IgD-negative memory B cell (primary cell): ENCODE data around the gene PNPO. TPM values are rescaled to one million over a fixed set of nuclear protein-coding genes. Genes with fewer than 3 reads are reported as not detected.
"Not testable (repeated sequence)": the region's sequence is repeated elsewhere in the genome, so short reads cannot be mapped to it uniquely, and the experiment has no call there.

Experiments
- H3K27ac Mint-ChIP-seq, 3 donors: one replicate each; pipeline ENCODE4 v1.8.0; 2020 to 2022; ENCODE audit warnings: mild to moderate bottlenecking in 3 of 3, mixed read lengths in 3 of 3, moderate library complexity in 1 of 3
- H3K27me3 Mint-ChIP-seq: one replicate; pipeline ENCODE4 v1.8.0; 2021; ENCODE audit warnings: mixed read lengths
- H3K36me3 Mint-ChIP-seq: one replicate; pipeline ENCODE4 v1.8.0; 2020; ENCODE audit warnings: mild to moderate bottlenecking, mixed read lengths
- H3K4me1 Mint-ChIP-seq, 3 donors: one replicate each; pipeline ENCODE4 v1.8.0; 2020 to 2022; ENCODE audit warnings: mixed read lengths in 3 of 3, mild to moderate bottlenecking in 1 of 3
- H3K4me3 Mint-ChIP-seq, 4 donors: one replicate each; pipeline ENCODE4 v1.8.0; 2020 to 2022; ENCODE audit warnings: mild to moderate bottlenecking in 4 of 4, mixed read lengths in 4 of 4, moderate library complexity in 3 of 4
- H3K9me3 Mint-ChIP-seq, 3 donors: one replicate each; pipeline ENCODE4 v1.8.0; 2020 to 2021; ENCODE audit warnings: mixed read lengths in 3 of 3, mild to moderate bottlenecking in 1 of 3
- polyA plus RNA-seq: library from polyadenylated mRNA; unstranded; fragments of 300-500 nt; fragmentation: Illumina TruSeq; gene quantifications from one replicate; pipeline ENCODE4 v1.2.3, GENCODE V29; 2021

The PNPO gene
- polyA plus RNA-seq, 1 donor from 2014 or later = 17.4 TPM

DNA sequence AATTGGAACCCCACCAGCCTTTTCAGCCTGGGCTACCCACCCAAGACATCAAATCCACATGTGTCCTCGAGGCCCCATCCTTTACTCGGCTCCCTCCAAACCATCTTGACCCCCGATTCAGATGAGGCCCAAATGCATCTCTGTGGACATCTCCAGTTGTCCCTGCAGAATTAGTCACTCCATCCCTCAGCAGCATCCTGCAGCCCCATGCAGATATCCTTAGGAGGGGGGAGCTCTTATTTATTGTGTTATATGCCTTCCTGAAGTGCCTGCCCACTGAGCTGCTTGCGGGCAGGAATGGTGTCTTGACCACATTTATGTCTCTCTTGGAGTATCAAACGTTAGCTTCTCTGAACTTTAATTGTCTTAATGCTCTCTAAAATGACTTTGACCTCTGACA is 45.1 kb downstream of the PNPO start:
- H3K9me3 Mint-ChIP-seq = no peaks in the 10 kb centered on the region

DNA sequence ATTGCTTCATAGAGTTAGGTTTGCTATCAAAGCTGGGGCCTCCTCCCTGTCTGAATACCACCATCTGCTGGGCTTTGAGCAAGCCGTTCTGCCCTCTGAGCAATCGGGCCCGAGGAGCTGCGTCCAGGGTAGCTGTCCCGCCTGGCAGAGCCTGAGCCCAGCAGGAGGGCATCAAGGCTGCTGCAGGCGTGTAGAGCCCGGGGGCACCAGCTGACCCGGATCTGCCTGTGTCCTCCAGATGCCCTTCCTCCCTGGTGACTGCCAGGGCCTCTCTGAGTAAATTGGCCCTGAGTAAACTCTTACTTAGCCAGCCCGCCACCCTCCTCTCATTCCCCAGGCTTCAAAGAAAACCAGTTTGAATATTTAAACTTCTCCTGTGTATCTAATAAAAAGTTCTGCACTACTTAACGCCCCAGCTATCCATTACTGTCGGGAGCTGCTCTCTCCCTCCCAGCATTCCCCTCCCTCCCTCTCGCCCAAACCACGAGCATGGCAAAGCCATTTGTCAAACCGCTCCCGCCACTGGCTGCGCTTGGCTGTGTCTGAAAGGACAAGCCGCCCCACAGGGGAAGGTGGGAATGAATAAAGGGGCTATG is 46.0 kb downstream of the PNPO start:
- H3K9me3 Mint-ChIP-seq = no peaks in the 10 kb centered on the region
- H3K27ac Mint-ChIP-seq = no peak overlapping the region
- peaks cover 3% of the 10 kb centered on the region for H3K36me3 Mint-ChIP-seq
- no peaks in the 10 kb centered on the region for H3K4me1 Mint-ChIP-seq
- H3K4me3 Mint-ChIP-seq = no peak overlapping the region
- H3K27me3 Mint-ChIP-seq = no peaks in the 10 kb centered on the region

More for the DNA sequence above, 45.1 kb downstream of the PNPO start:
- Mint-ChIP-seq H3K4me1 (no peaks in the 10 kb centered on the region), H3K4me3 (no peak overlapping the region), H3K36me3 (peaks cover 3% of the 10 kb centered on the region), H3K27ac (no peak overlapping the region), H3K27me3 (no peaks in the 10 kb centered on the region)

DNA sequence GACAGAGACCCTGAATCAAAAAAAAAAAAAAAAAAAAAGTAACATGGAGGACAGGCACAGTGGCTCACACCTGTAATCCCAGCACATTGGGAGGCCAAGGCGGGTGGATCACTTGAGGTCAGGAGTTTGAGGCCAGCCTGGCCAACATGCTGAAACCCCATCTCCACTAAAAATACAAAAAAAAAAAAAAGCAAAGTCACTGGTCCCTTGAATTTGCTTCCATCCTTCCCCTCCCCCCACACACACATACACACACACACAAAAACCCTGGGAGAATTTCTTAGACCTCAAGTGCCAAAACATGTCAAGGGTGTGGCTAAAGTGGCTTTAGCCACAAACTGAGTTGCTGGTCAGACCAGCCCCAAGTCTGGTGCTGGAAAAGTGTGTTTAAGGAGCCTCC is 47.1 kb downstream of the PNPO start:
- H3K4me1 Mint-ChIP-seq, H3K36me3 Mint-ChIP-seq, H3K9me3 Mint-ChIP-seq, H3K27me3 Mint-ChIP-seq, H3K27ac Mint-ChIP-seq, H3K4me3 Mint-ChIP-seq: not testable (repeated sequence)

- no peak overlapping the region for H3K4me3 Mint-ChIP-seq
- no peaks in the 10 kb centered on the region for H3K36me3 Mint-ChIP-seq
- no peaks in the 10 kb centered on the region for H3K4me1 Mint-ChIP-seq
- H3K27me3 Mint-ChIP-seq = no peaks in the 10 kb centered on the region
- H3K27ac Mint-ChIP-seq = no peak overlapping the region
- no peaks in the 10 kb centered on the region for H3K9me3 Mint-ChIP-seq
Observed at GRCh38 chr17:47989159-47989558, 47.8 kb downstream of the PNPO start.

DNA sequence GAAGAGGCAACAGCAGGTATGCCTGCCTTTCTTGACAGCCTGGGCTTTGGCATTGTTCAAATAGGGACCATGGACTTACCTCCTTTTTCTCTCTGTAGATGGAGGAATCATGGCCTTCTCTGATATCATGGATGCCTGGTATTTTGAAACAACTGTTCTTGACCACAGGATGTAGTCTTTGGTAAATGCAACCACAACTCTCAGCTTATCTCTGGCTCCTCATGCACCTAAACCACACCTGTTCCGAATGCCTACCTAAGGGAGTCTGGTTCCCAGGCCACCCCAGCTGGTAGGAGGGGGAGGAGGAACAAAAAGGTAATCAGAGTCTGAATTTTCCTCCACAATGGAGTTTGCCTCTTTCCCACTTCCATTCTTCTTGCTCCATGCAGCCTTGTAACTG is 48.3 kb downstream of the PNPO start:
- no peaks in the 10 kb centered on the region for H3K4me1 Mint-ChIP-seq
- no peak overlapping the region for H3K4me3 Mint-ChIP-seq
- no peaks in the 10 kb centered on the region for H3K36me3 Mint-ChIP-seq
- H3K27ac Mint-ChIP-seq = no peak overlapping the region
- H3K9me3 Mint-ChIP-seq = no peaks in the 10 kb centered on the region
- peaks cover 2% of the 10 kb centered on the region for H3K27me3 Mint-ChIP-seq

DNA sequence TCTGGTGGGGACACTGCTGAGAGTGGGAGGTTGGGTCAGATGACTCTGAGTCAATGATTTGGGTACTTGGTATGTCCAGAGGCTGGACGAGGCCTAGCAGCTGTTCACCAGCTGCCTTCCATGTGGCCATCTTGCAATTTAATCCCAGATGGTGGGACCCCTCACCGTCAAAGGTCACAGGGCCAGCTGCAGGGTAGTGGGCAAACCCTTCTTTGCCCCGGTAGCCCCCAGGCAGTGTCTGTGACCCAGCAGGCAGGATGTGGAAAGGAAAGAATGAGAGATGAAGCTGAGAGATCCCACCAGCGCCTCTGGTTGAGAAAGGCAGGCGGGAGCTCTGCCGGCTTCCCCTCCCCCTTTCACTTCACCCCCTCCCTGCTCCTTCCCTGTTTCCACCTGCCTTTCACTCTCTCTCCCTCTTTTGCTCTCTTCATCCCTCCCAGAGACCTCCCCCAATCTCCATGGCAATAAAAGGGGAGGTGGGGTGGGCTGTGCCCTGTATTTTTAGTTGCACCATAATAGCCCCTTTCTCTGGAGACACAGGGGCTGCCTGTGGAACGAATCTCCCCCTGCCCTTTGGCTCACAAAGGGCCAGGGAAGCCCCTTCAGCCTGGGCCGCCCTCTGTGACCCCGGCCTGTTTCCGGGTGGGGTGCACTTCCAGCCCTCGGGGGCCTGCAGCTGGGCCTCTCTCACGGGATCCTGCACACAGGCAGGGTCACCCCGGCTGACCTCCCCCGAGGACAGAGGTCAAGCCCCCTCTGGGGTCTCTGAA is 49.8 kb downstream of the PNPO start:
- no peaks in the 10 kb centered on the region for H3K9me3 Mint-ChIP-seq
- H3K4me3 Mint-ChIP-seq = no peak overlapping the region
- H3K36me3 Mint-ChIP-seq = no peaks in the 10 kb centered on the region
- no peaks in the 10 kb centered on the region for H3K4me1 Mint-ChIP-seq
- no peak overlapping the region for H3K27ac Mint-ChIP-seq
- H3K27me3 Mint-ChIP-seq = peaks cover 2% of the 10 kb centered on the region

GRCh38 chr17:47992216-47992615 is 50.8 kb downstream of the PNPO start:
- Mint-ChIP-seq H3K27me3 (peaks cover 2% of the 10 kb centered on the region), H3K4me1 (no peaks in the 10 kb centered on the region), H3K4me3 (no peak overlapping the region)

DNA sequence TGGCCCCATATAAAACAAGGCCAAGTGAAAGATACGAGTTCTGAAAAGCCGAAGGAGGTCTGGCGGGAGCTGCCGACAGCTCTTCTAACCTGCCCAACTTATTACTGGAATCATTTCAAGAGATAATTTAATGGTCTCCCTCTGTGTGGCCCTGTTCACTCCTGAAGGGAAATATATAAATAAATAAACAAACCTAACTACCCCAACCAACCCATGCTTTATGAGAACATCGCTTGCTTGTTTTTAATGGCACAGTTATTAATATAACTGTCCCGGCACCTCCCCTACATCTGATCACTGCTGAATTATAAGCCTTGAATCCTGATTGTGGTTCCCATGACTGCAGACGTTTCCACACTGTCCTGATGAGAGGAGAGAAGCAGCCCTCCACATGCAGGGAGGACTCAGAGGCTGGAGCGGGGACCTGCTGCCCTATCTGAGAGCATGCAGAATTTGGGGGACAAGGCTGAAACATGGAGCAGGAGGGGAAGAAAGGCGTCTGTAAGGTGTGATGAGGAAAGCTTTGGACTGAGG is 51.7 kb downstream of the PNPO start:
- Mint-ChIP-seq H3K4me3 (no peak overlapping the region), H3K27ac (no peak overlapping the region), H3K36me3 (no peaks in the 10 kb centered on the region), H3K9me3 (no peaks in the 10 kb centered on the region), H3K27me3 (peaks cover 2% of the 10 kb centered on the region), H3K4me1 (no peaks in the 10 kb centered on the region)

More at GRCh38 chr17:47992216-47992615, 50.8 kb downstream of the PNPO start:
- H3K36me3 Mint-ChIP-seq = no peaks in the 10 kb centered on the region
- H3K9me3 Mint-ChIP-seq = no peaks in the 10 kb centered on the region
- no peak overlapping the region for H3K27ac Mint-ChIP-seq

DNA sequence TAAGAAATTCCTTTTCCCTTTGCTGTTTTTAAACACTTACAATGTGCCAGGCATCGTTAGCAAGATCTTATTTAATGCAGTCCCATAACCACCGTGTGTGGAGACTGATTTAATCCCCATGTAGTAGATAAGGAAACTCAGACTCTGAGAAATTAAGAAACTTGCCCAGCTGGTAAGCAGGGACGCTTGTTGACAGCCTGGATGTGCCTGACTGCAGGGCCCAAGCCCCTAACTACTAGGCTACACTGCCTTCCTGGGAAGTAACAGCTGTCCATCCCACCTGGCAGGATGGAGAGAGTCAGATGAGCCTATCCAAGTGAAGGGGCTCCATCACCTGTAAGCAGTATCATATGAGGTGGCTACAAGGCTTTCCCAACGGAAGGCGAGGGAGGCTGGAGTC is 52.6 kb downstream of the PNPO start:
- H3K4me1 Mint-ChIP-seq = no peaks in the 10 kb centered on the region
- no peak overlapping the region for H3K27ac Mint-ChIP-seq
- no peaks in the 10 kb centered on the region for H3K9me3 Mint-ChIP-seq
- H3K36me3 Mint-ChIP-seq = no peaks in the 10 kb centered on the region
- H3K27me3 Mint-ChIP-seq = peaks cover 2% of the 10 kb centered on the region
- H3K4me3 Mint-ChIP-seq = no peak overlapping the region

- Mint-ChIP-seq H3K4me3 (no peak overlapping the region), H3K27ac (no peak overlapping the region), H3K27me3 (peaks cover 2% of the 10 kb centered on the region), H3K36me3 (no peaks in the 10 kb centered on the region), H3K4me1 (no peaks in the 10 kb centered on the region), H3K9me3 (no peaks in the 10 kb centered on the region)
Observed at GRCh38 chr17:47994724-47995123, 53.4 kb downstream of the PNPO start.

DNA sequence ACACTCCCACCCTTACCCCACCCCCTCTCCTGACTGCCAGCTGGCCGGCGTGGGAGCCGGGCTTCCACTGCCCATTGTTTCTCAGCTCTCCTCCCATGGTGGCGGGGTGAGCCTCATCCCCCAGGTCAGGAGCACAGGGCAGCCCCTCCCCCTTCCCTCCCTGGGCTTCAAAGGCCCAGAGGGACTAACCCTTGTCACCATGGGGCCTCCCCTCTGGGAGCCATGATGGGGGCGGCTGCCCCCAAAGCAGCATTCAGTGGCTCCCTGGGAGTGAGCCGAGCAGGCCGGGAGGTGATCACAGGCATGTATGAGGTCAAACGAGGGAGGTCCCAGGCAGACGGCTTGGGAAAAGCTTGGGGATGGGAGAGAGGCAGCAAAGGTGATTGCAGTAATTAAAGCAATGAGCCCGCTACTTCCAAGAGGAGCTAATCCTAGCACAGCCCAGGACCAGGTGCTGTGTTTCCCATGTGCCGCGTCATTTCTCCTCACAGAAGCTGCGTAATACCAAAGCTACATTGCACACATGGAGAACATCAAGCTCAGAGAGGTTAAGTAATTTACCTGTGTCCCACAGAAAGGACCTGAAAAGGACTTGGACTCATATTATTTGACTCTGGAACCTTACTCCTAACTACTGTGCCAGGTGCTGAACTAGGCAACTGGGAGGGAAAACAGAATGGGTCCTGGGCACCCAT is 54.0 kb downstream of the PNPO start:
- Mint-ChIP-seq H3K36me3 (no peaks in the 10 kb centered on the region), H3K4me1 (no peaks in the 10 kb centered on the region), H3K9me3 (no peaks in the 10 kb centered on the region), H3K27ac (no peak overlapping the region), H3K27me3 (peaks cover 2% of the 10 kb centered on the region), H3K4me3 (peak overlapping the region in 1 of 4 donors; percentile 17)

GRCh38 chr17:47996201-47996600 is 54.8 kb downstream of the PNPO start:
- Mint-ChIP-seq H3K27ac (peak overlapping the region in 1 of 3 donors; percentile 53), H3K27me3 (peaks cover 2% of the 10 kb centered on the region), H3K4me3 (no peak overlapping the region), H3K9me3 (no peaks in the 10 kb centered on the region), H3K4me1 (no peaks in the 10 kb centered on the region), H3K36me3 (no peaks in the 10 kb centered on the region)

DNA sequence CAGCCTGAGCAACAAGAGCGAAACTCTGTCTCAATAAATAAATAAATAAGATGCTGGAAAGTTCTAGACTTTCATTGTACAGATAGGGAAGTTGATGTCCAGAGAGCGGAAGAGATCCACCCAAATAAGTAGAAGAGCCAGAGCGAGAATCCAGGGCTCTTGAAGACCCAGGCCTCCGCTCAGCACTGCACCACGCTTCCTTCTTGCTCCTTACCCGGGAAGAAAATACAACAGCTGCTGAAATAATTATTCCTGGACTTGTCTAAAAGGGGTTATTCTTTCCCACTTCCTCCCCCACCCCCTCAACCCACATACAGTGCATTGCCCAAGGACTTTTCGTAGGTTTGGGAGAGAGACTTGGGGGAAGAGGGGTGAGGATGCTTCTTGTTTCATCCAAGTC is 56.2 kb downstream of the PNPO start:
- Mint-ChIP-seq H3K27ac (no peak overlapping the region), H3K9me3 (no peaks in the 10 kb centered on the region), H3K4me1 (peaks cover 0 to 4% (median 0%) of the 10 kb centered on the region in 3 donors), H3K36me3 (no peaks in the 10 kb centered on the region), H3K27me3 (peaks cover 2% of the 10 kb centered on the region), H3K4me3 (no peak overlapping the region)

GRCh38 chr17:47998044-47998443 is 56.7 kb downstream of the PNPO start:
- Mint-ChIP-seq H3K9me3 (no peaks in the 10 kb centered on the region), H3K4me1 (peaks cover 0 to 6% (median 2%) of the 10 kb centered on the region in 3 donors), H3K27ac (no peak overlapping the region), H3K36me3 (no peaks in the 10 kb centered on the region), H3K4me3 (no peak overlapping the region), H3K27me3 (peaks cover 2% of the 10 kb centered on the region)
